ENCODE results near the gene SETD3. TPM values are rescaled to one million over a fixed set of nuclear protein-coding genes. Genes with fewer than 3 reads are reported as not detected.

The SETD3 gene
- total and polyA plus RNA-seq, 2 donors (not counting 1 experiment from before 2014, with no cell fraction given), result 30.9 to 38.3 TPM

- no peaks in the 10 kb centered on the region for H3K4me1 ChIP-seq (ENCODE audit: control insufficient read depth, extremely low read depth, insufficient read depth, low read length)
- H3K79me2 ChIP-seq (ENCODE audit: control insufficient read depth, insufficient read depth, low read length), result peaks cover 11% of the 10 kb centered on the region
- H4K20me1 ChIP-seq (ENCODE audit: control insufficient read depth, extremely low read depth, insufficient read depth, low read length), result no peaks in the 10 kb centered on the region
- no peaks in the 10 kb centered on the region for H3K27me3 ChIP-seq (ENCODE audit: control insufficient read depth, insufficient read depth, low read length)
- no peak overlapping the region for H2AFZ ChIP-seq (ENCODE audit: low read length)
- H3K27ac ChIP-seq (ENCODE audit: insufficient read depth, low read length), result no peak overlapping the region
- no peak for DNase-seq (ENCODE audit: low read depth in 2 of 2)
- H3K9me3 ChIP-seq (ENCODE audit: control insufficient read depth, insufficient read depth, low read depth, low read length), result no peaks in the 10 kb centered on the region
- no peak overlapping the region for H3K9ac ChIP-seq (ENCODE audit: insufficient read depth, low read length)
- peaks cover 14% of the 10 kb centered on the region for H3K36me3 ChIP-seq (ENCODE audit: control insufficient read depth, insufficient read depth, low read length)
- TF ChIP-seq EZH2 (IDR thresholded peaks at IDR 0.05; ENCODE audit: low read length, missing control alignments) (no peak), CTCF (conservative IDR thresholded peaks at IDR 0.05 in 1 of 2, IDR thresholded peaks at IDR 0.05 in 1 of 2; ENCODE audit: low read depth in 1 of 2, low read length in 2 of 2) (no peak)
- H3K4me2 ChIP-seq (ENCODE audit: extremely low read depth, insufficient read depth, low read length), result no peak overlapping the region
- no peak overlapping the region for H3K4me3 ChIP-seq (replicated peaks in 1 of 4; ENCODE audit: control extremely low read depth in 1 of 4, insufficient read depth in 1 of 4, low read depth in 3 of 4, low read length in 4 of 4)
These were observed 16.7 kb upstream of the SETD3 start for GRCh38 chr14:99497341-99497740.

GRCh38 chr14:99484106-99484505 is 3.4 kb upstream of the SETD3 start:
- Histone ChIP-seq H3K4me1 (ENCODE audit: control insufficient read depth, extremely low read depth, insufficient read depth, low read length) (no peaks in the 10 kb centered on the region), H3K27me3 (ENCODE audit: control insufficient read depth, insufficient read depth, low read length) (no peaks in the 10 kb centered on the region), H3K27ac (ENCODE audit: insufficient read depth, low read length) (no peak overlapping the region), H2AFZ (ENCODE audit: low read length) (no peak overlapping the region), H3K9me3 (ENCODE audit: control insufficient read depth, insufficient read depth, low read depth, low read length) (no peaks in the 10 kb centered on the region), H3K36me3 (ENCODE audit: control insufficient read depth, insufficient read depth, low read length) (no peaks in the 10 kb centered on the region), H3K79me2 (ENCODE audit: control insufficient read depth, insufficient read depth, low read length) (peaks cover 84% of the 10 kb centered on the region), H3K4me2 (ENCODE audit: extremely low read depth, insufficient read depth, low read length) (no peak overlapping the region), H3K4me3 (replicated peaks in 1 of 4; ENCODE audit: control extremely low read depth in 1 of 4, insufficient read depth in 1 of 4, low read depth in 3 of 4, low read length in 4 of 4) (no peak overlapping the region), H3K9ac (ENCODE audit: insufficient read depth, low read length) (no peak overlapping the region), H4K20me1 (ENCODE audit: control insufficient read depth, extremely low read depth, insufficient read depth, low read length) (peaks cover 3% of the 10 kb centered on the region)
- TF ChIP-seq CTCF (conservative IDR thresholded peaks at IDR 0.05 in 1 of 2, IDR thresholded peaks at IDR 0.05 in 1 of 2; ENCODE audit: low read depth in 1 of 2, low read length in 2 of 2), result no peak
- TF ChIP-seq EZH2 (IDR thresholded peaks at IDR 0.05; ENCODE audit: low read length, missing control alignments), result no peak
- DNase-seq (ENCODE audit: low read depth in 2 of 2), result no peak

GRCh38 chr14:99481745-99482099 is 1.1 kb upstream of the SETD3 start:
- Histone ChIP-seq H3K9ac (ENCODE audit: insufficient read depth, low read length) (peak overlapping the region; percentile 96), H3K27ac (ENCODE audit: insufficient read depth, low read length) (peak overlapping the region; percentile 98), H3K79me2 (ENCODE audit: control insufficient read depth, insufficient read depth, low read length) (peaks cover 82% of the 10 kb centered on the region), H3K4me2 (ENCODE audit: extremely low read depth, insufficient read depth, low read length) (peak overlapping the region; percentile 97), H3K36me3 (ENCODE audit: control insufficient read depth, insufficient read depth, low read length) (no peaks in the 10 kb centered on the region), H2AFZ (ENCODE audit: low read length) (no peak overlapping the region), H3K9me3 (ENCODE audit: control insufficient read depth, insufficient read depth, low read depth, low read length) (no peaks in the 10 kb centered on the region), H4K20me1 (ENCODE audit: control insufficient read depth, extremely low read depth, insufficient read depth, low read length) (peaks cover 3% of the 10 kb centered on the region), H3K27me3 (ENCODE audit: control insufficient read depth, insufficient read depth, low read length) (no peaks in the 10 kb centered on the region), H3K4me1 (ENCODE audit: control insufficient read depth, extremely low read depth, insufficient read depth, low read length) (no peaks in the 10 kb centered on the region), H3K4me3 (replicated peaks in 1 of 4; ENCODE audit: control extremely low read depth in 1 of 4, insufficient read depth in 1 of 4, low read depth in 3 of 4, low read length in 4 of 4) (peak overlapping the region; percentile 93 to 99 (median 96))
- TF ChIP-seq EZH2 (IDR thresholded peaks at IDR 0.05; ENCODE audit: low read length, missing control alignments), result no peak
- TF ChIP-seq CTCF (conservative IDR thresholded peaks at IDR 0.05 in 1 of 2, IDR thresholded peaks at IDR 0.05 in 1 of 2; ENCODE audit: low read depth in 1 of 2, low read length in 2 of 2), result no peak
- peak; percentile 38 to 50 for DNase-seq (ENCODE audit: low read depth in 2 of 2)
